ENCODE measurements around the gene CFAP46. TPM values are rescaled to one million over a fixed set of nuclear protein-coding genes. Genes with fewer than 3 reads are reported as not detected.

The CFAP46 gene
- total and polyA plus RNA-seq, 2 of the 8 experiments (the other 6 are each of a cell fraction or from before 2014, with no cell fraction given): 2.6 to 4.8 TPM

DNA sequence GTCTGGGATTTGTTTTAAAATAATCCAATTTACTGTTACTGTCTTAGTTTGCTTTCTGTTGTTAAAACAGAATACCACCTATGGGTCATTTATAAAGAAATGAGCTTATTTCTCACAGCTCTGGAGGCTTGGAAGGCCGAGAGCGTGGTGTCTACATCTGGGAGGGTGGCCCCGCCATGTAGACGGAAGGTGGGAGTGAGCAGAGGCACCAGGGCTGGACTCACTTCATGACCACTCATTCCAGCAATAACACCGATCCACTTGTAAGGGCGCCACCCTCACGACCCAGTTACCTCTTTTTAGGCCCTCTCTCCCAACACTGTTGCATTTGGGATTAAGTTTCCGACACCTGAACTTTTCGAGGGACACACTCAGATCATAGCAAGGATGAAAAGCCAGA is 36.2 kb upstream of the CFAP46 start:
- DNase-seq (ENCODE audit: low read depth in 1 of 2, low spot score in 2 of 2): no peak
- Histone ChIP-seq H2BK20ac (ENCODE audit: low read length) (no peak overlapping the region), H3K4me1 (replicated peaks in 1 of 4; ENCODE audit: control insufficient read depth in 3 of 4, insufficient read depth in 4 of 4, low read length in 3 of 4) (no peaks in the 10 kb centered on the region), H3K36me3 (ENCODE audit: control insufficient read depth in 2 of 4, insufficient read depth in 4 of 4, low read length in 3 of 4) (no peaks in the 10 kb centered on the region), H3K79me1 (ENCODE audit: low read depth, low read length) (no peaks in the 10 kb centered on the region), H2BK15ac (ENCODE audit: low read length) (no peak overlapping the region), H2BK120ac (replicated peaks; ENCODE audit: low read depth, low read length) (no peak overlapping the region), H3K4me2 (ENCODE audit: insufficient read depth in 1 of 2, low read depth in 2 of 2, low read length in 2 of 2) (no peak overlapping the region), H3K4ac (replicated peaks; ENCODE audit: insufficient read length, low read depth, low read length) (no peak overlapping the region), H2AFZ (ENCODE audit: low read length) (no peak overlapping the region), H3K14ac (ENCODE audit: insufficient read length) (no peak overlapping the region), H4K20me1 (replicated peaks in 1 of 2; ENCODE audit: control insufficient read depth in 1 of 2, insufficient read depth in 2 of 2, low read length in 2 of 2) (no peaks in the 10 kb centered on the region), H3K4me3 (ENCODE audit: extremely low read depth in 1 of 4, insufficient read depth in 2 of 4, low read depth in 3 of 4, low read length in 4 of 4) (no peak overlapping the region), H4K5ac (ENCODE audit: insufficient read length, low read depth, low read length) (no peak overlapping the region), H2BK5ac (ENCODE audit: low read depth, low read length) (no peak overlapping the region), H4K8ac (ENCODE audit: extremely low read depth, insufficient read depth, low read length) (no peak overlapping the region), H3K23ac (ENCODE audit: insufficient read length) (no peak overlapping the region), H3K27ac (ENCODE audit: low read depth, low read length) (no peak overlapping the region), H3K9me3 (ENCODE audit: insufficient read depth in 2 of 2, low read depth in 1 of 2, low read length in 1 of 2) (no peaks in the 10 kb centered on the region), H2AK5ac (ENCODE audit: low read depth, low read length) (no peak overlapping the region), H3K56ac (replicated peaks; ENCODE audit: insufficient read length, low read depth, low read length) (no peak overlapping the region), H3K27me3 (replicated peaks in 1 of 4; ENCODE audit: control insufficient read depth in 3 of 4, extremely low read depth in 1 of 4, insufficient read depth in 3 of 4, low read length in 3 of 4) (no peaks in the 10 kb centered on the region), H3K18ac (ENCODE audit: extremely low read depth, low read length) (no peak overlapping the region), H3K9ac (replicated peaks in 1 of 4; ENCODE audit: extremely low read depth in 1 of 4, low read depth in 3 of 4, low read length in 3 of 4) (no peak overlapping the region), H3K79me2 (ENCODE audit: control insufficient read depth in 1 of 2, insufficient read depth in 2 of 2, low read length in 2 of 2) (no peaks in the 10 kb centered on the region), H3K23me2 (ENCODE audit: low read depth, low read length) (no peaks in the 10 kb centered on the region), H4K91ac (replicated peaks; ENCODE audit: insufficient read length, low read length) (no peak overlapping the region), H2BK12ac (ENCODE audit: low read depth, low read length) (no peak overlapping the region)
- ChIA-PET CTCF (ENCODE audit: partially characterized antibody) (interaction anchor here (0.7 to 2.4 kb wide), 4 partner anchors 16 to 219 kb away, joined by 3 to 5 read pairs (median 3); no protein-coding TSS in a partner anchor), POLR2A (ENCODE audit: partially characterized antibody) (no interaction called here)
- no peak for FAIRE-seq
- TF ChIP-seq, protein P1, sequence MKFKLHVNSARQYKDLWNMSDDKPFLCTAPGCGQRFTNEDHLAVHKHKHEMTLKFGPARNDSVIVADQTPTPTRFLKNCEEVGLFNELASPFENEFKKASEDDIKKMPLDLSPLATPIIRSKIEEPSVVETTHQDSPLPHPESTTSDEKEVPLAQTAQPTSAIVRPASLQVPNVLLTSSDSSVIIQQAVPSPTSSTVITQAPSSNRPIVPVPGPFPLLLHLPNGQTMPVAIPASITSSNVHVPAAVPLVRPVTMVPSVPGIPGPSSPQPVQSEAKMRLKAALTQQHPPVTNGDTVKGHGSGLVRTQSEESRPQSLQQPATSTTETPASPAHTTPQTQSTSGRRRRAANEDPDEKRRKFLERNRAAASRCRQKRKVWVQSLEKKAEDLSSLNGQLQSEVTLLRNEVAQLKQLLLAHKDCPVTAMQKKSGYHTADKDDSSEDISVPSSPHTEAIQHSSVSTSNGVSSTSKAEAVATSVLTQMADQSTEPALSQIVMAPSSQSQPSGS (IDR thresholded peaks at IDR 0.05; ENCODE audit: low read length): no peak
- TF ChIP-seq CHD1 (IDR thresholded peaks at IDR 0.05; ENCODE audit: low read depth, low read length) (no peak), ZNF274 (IDR thresholded peaks at IDR 0.05; ENCODE audit: borderline replicate concordance, extremely low read depth, low read length) (no peak), SAP30 (IDR thresholded peaks at IDR 0.05; ENCODE audit: insufficient read depth, insufficient replicate concordance, low read length) (no peak), EGR1 (IDR thresholded peaks at IDR 0.05; ENCODE audit: borderline replicate concordance, low read depth, low read length) (no peak)
- WGBS, 2 experiments (ENCODE audit: extremely low coverage in 1 of 2, insufficient coverage in 1 of 2, insufficient read length in 1 of 2, insufficient replicate concordance in 2 of 2, low coverage in 1 of 2, low lambda C conversion rate in 2 of 2, missing lambda C conversion rate in 1 of 2): 86% methylated on average over 9 of the region's 9 CpGs; no CpG with 5 or more reads in 1 of the 2 experiments
